ENCODE measurements around the gene KCNJ8. TPM values are rescaled to one million over a fixed set of nuclear protein-coding genes. Genes with fewer than 3 reads are reported as not detected.

The KCNJ8 gene
- total RNA-seq, 2 donors from 2014 or later, result not detected

DNA sequence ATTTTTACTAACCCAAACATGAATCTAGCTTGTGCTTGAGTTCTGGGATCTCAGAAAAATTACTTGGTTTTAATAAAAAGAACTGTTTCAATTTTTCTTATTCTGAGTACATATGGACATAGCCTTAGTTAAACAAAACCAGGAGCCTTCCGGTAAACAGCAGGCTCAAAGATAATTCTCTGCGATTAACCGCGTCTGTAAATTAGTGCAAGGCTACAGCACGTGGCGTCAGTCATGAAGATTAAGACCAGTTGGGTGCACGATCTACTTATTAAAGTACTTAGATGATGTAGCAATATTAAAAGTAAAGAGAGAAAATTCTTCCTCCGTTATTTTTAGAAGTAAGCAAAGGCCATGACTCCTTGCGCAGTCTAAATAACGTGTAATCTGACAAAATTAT is 700 bp downstream of the KCNJ8 start:
- H3K9me3 Mint-ChIP-seq, result no peaks in the 10 kb centered on the region
- H3K4me3 Mint-ChIP-seq, result peak overlapping the region; percentile 60 to 69
- DNase-seq (no peak), ATAC-seq (replicated peaks in 1 of 2) (no peak)
- H3K27ac Mint-ChIP-seq, result no peak overlapping the region
- no peaks in the 10 kb centered on the region for H3K36me3 Mint-ChIP-seq (ENCODE audit: insufficient read depth in 2 of 2)
- peaks cover 50% of the 10 kb centered on the region for H3K27me3 Mint-ChIP-seq (ENCODE audit: low read depth)
- peaks cover 16% of the 10 kb centered on the region for H3K4me1 Mint-ChIP-seq (ENCODE audit: low read depth)

DNA sequence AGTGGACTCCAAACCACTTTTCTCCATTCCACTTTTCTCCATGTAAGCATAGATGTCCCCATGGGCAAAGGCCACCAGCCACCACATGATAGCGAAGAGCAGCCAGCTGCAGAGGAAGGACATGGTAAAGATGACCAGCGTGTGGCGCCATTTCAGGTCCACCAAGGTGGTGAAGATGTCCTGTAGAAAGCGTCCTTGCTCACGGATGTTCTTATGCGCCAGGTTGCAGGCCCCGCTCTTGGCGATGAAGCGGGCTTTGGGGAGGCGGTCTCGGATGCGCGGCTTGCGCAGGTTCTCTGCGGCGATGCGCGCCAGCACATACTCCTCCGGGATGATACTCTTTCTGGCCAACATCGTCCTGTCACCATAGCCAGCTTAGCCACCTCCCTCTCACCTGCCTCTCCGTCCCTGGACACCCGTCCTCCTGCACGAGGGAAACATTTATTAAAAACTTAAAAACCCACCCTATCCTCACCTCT is 1.2 kb downstream of the KCNJ8 start:
- Mint-ChIP-seq H3K9me3 (no peaks in the 10 kb centered on the region), H3K4me1 (ENCODE audit: low read depth) (peaks cover 16% of the 10 kb centered on the region), H3K4me3 (peak overlapping the region; percentile 60 to 69), H3K27ac (no peak overlapping the region), H3K27me3 (ENCODE audit: low read depth) (peaks cover 48% of the 10 kb centered on the region), H3K36me3 (ENCODE audit: insufficient read depth in 2 of 2) (no peaks in the 10 kb centered on the region)
- ATAC-seq (replicated peaks in 1 of 2) (peak; percentile 47 to 49), DNase-seq (peak; percentile 24 to 30)

DNA sequence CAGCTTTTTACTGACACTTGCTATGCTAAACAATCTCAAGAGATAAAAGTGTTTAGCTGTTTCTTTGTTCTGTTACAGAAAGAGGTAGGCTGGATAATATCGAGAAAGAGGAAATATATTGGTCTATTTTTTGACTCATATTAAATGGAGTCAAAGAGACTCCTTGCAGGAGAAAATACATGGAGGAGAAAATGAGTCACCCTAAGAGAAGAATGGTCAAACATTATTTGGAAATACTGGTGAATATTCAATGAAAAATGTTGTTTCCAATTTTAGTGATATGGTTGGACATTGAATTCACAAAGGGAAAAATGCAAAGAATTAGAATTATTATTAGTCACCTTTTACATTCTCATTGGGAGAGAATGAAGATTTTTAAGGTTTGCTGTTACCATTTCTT is 3.2 kb downstream of the KCNJ8 start:
- DNase-seq (no peak), ATAC-seq (replicated peaks in 1 of 2) (no peak)
- no peak overlapping the region for H3K27ac Mint-ChIP-seq
- H3K4me3 Mint-ChIP-seq, result no peak overlapping the region
- peaks cover 16% of the 10 kb centered on the region for H3K4me1 Mint-ChIP-seq (ENCODE audit: low read depth)
- H3K36me3 Mint-ChIP-seq (ENCODE audit: insufficient read depth in 2 of 2), result no peaks in the 10 kb centered on the region
- peaks cover 33% of the 10 kb centered on the region for H3K27me3 Mint-ChIP-seq (ENCODE audit: low read depth)
- H3K9me3 Mint-ChIP-seq, result no peaks in the 10 kb centered on the region

DNA sequence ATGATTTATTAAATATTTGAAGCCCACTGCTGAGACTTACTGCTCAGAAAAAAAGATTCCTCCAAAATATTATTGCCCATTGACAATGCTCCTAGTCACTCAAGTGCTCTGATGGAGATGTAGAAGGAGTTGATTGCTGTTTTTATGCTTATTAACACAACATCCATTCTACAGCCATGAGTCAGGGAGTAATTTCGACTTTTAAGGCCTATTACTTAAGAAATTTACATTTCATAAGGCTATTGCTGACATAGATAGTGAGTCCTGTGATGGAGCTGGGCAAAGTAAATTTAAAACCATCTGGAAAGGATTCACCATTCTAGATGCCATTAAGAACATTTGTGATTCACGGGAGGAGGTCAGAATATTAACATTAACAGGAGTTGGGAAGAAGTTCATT is 5.2 kb downstream of the KCNJ8 start:
- Mint-ChIP-seq H3K27me3 (ENCODE audit: low read depth) (peaks cover 20% of the 10 kb centered on the region), H3K9me3 (no peaks in the 10 kb centered on the region), H3K4me3 (no peak overlapping the region), H3K36me3 (ENCODE audit: insufficient read depth in 2 of 2) (no peaks in the 10 kb centered on the region), H3K4me1 (ENCODE audit: low read depth) (peaks cover 11% of the 10 kb centered on the region), H3K27ac (no peak overlapping the region)
- DNase-seq, result no peak
- no peak for ATAC-seq (replicated peaks in 1 of 2)

DNA sequence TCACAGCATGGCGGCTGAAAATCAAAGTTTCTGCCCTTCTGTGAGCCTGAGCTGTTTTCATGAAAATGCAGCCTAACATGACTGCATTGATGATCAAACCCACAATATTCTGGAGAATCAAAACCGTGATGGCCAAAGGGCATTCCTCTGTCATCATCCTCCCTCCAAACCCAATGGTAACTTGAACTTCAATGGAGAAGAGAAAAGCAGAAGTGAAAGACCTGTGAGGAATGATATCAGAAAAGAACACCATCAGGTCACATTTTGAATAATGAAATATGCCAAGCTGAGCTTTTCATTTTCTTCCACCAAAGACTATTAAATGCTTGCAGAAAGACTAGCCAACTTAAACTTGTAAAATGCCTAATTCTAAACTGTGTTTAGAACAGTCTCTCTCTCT is 8.1 kb downstream of the KCNJ8 start:
- Mint-ChIP-seq H3K9me3 (no peaks in the 10 kb centered on the region), H3K27ac (no peak overlapping the region), H3K4me1 (ENCODE audit: low read depth) (no peaks in the 10 kb centered on the region), H3K36me3 (ENCODE audit: insufficient read depth in 2 of 2) (no peaks in the 10 kb centered on the region), H3K27me3 (ENCODE audit: low read depth) (no peaks in the 10 kb centered on the region), H3K4me3 (no peak overlapping the region)
- no peak for DNase-seq
- no peak for ATAC-seq (replicated peaks in 1 of 2)

DNA sequence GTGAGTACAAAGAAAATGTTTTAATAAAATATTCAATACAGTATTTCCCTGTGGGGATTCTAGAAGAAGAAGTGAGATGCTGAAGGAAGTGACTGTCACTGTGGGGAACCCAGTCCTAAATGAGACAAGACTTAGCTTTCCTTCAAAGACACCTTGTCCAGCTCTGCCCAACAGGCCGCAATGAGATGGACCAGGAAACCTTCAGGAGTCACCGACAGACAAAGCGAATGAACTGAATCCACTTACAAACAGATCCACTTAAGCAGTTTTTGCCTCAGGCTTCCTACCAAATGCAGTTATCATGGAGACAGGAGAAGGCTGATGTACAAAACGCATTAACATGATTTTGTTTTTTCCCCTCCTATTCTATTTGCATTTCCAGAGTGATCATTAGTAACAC is 9.6 kb downstream of the KCNJ8 start:
- H3K27me3 Mint-ChIP-seq (ENCODE audit: low read depth), result no peaks in the 10 kb centered on the region
- H3K9me3 Mint-ChIP-seq, result no peaks in the 10 kb centered on the region
- no peak overlapping the region for H3K27ac Mint-ChIP-seq
- no peak overlapping the region for H3K4me3 Mint-ChIP-seq
- H3K4me1 Mint-ChIP-seq (ENCODE audit: low read depth), result no peaks in the 10 kb centered on the region
- H3K36me3 Mint-ChIP-seq (ENCODE audit: insufficient read depth in 2 of 2), result no peaks in the 10 kb centered on the region
- no peak for ATAC-seq (replicated peaks in 1 of 2)
- DNase-seq, result no peak

DNA sequence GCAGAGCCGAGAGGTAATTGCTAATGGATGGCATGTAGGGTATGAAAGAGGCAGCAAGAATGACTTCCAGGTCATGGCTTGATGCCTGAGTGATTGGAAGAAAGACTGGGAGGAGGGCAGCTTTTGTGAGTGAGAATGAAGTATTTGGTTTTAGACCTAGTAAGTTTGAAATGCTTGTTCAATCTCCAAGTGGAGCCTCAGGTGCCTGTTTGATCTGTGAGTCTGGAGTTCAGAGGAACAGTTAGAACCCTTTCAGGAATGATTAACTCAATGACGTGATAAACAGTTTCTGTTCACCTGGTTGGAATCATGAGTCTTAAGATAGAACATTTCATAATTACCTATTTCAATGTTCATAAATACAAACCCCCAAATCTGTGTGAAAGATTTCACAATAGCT is 10.4 kb downstream of the KCNJ8 start:
- ATAC-seq (replicated peaks in 1 of 2), result no peak
- no peaks in the 10 kb centered on the region for H3K4me1 Mint-ChIP-seq (ENCODE audit: low read depth)
- no peak for DNase-seq
- no peak overlapping the region for H3K4me3 Mint-ChIP-seq
- no peaks in the 10 kb centered on the region for H3K9me3 Mint-ChIP-seq
- H3K27ac Mint-ChIP-seq, result no peak overlapping the region
- no peaks in the 10 kb centered on the region for H3K27me3 Mint-ChIP-seq (ENCODE audit: low read depth)
- no peaks in the 10 kb centered on the region for H3K36me3 Mint-ChIP-seq (ENCODE audit: insufficient read depth in 2 of 2)

DNA sequence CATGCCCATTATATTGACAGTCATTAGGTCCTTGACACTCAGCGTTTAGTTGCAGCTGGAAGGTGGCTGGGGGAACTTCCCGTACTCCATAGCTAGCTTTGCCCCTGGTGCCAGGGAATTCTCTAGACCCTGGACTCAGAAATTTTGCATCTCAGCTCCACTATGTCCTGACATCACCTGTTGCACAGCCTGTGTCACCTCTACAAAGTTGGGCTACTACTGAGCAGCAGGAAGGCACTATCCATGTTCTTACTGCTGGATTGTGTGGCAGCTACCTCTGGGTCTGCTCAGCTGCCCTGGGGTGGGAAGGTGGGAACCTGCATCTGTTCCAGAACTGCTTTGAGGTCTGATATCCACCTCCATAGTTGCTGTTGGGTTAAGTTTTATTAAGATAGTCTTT is 11.0 kb downstream of the KCNJ8 start:
- no peaks in the 10 kb centered on the region for H3K36me3 Mint-ChIP-seq (ENCODE audit: insufficient read depth in 2 of 2)
- H3K4me3 Mint-ChIP-seq, result no peak overlapping the region

DNA sequence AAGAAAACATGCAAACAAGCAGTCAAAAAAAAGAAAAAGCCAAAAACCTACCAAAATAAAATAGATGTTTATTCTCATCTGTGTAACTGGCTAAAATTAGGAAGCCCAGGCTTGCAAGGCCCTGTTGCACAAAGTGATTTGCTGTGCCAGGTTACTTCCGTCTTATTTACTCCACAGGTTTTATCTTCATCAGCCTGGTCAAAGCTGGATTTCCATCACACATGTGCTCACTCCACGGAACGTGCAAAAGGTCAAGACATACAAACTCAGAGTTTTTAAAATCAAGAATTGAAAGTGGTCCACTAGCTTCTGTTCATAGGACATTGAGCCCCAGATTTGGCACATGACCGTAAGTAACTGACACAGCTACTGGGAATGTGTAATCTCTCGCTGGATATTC is 14.8 kb downstream of the KCNJ8 start:
- no peak for ATAC-seq (replicated peaks in 1 of 2)
- H3K9me3 Mint-ChIP-seq, result no peaks in the 10 kb centered on the region
- H3K27ac Mint-ChIP-seq, result no peak overlapping the region
- no peak overlapping the region for H3K4me3 Mint-ChIP-seq
- no peaks in the 10 kb centered on the region for H3K36me3 Mint-ChIP-seq (ENCODE audit: insufficient read depth in 2 of 2)
- no peaks in the 10 kb centered on the region for H3K4me1 Mint-ChIP-seq (ENCODE audit: low read depth)
- H3K27me3 Mint-ChIP-seq (ENCODE audit: low read depth), result no peaks in the 10 kb centered on the region
- no peak for DNase-seq

More for the DNA sequence above, 11.0 kb downstream of the KCNJ8 start:
- DNase-seq (no peak), ATAC-seq (replicated peaks in 1 of 2) (no peak)
- Mint-ChIP-seq H3K27me3 (ENCODE audit: low read depth) (no peaks in the 10 kb centered on the region), H3K4me1 (ENCODE audit: low read depth) (no peaks in the 10 kb centered on the region), H3K27ac (no peak overlapping the region), H3K9me3 (no peaks in the 10 kb centered on the region)

DNA sequence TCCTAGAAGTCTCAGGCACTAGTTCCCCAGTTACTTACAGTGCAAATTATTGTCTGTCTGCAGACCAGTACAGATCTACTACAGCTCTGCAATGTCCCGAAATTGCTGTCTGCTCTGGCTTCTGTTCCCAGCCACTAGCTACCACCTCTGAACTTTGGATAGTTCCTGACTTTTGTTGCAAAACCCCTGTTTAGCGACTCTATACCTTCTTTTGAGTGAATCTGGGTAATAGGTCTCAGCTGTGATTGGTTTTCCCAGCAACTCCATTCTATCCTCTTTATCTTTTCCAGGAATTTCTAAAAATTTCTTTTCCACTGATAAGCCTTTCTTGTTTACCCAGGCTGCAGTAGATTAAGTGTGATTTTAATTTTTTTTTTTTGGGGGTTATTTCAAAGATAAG is 16.8 kb downstream of the KCNJ8 start:
- no peaks in the 10 kb centered on the region for H3K27me3 Mint-ChIP-seq (ENCODE audit: low read depth)
- H3K4me1 Mint-ChIP-seq (ENCODE audit: low read depth), result no peaks in the 10 kb centered on the region
- DNase-seq, result no peak
- no peaks in the 10 kb centered on the region for H3K9me3 Mint-ChIP-seq
- no peaks in the 10 kb centered on the region for H3K36me3 Mint-ChIP-seq (ENCODE audit: insufficient read depth in 2 of 2)
- no peak overlapping the region for H3K4me3 Mint-ChIP-seq
- ATAC-seq (replicated peaks in 1 of 2), result no peak
- no peak overlapping the region for H3K27ac Mint-ChIP-seq

DNA sequence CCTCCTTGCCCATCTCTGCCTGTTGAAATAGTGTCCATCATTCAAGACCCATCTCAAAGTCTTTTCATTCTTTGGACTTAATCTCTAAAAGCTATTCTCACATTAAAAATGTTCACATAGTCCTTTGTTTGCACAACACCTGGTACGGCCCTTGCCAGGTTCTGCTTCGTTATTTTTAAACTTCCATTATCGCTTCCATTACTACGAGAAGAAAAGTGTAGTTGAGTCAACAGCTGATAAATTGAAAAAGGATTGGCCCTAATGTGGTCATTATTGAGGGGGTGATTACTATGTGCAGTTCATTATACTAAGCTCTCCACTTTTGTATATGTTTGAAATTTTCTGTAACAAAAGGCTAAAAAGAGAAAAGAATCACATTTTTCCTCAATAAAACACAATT is 17.8 kb downstream of the KCNJ8 start:
- no peak overlapping the region for H3K4me3 Mint-ChIP-seq
- no peaks in the 10 kb centered on the region for H3K36me3 Mint-ChIP-seq (ENCODE audit: insufficient read depth in 2 of 2)
- no peaks in the 10 kb centered on the region for H3K27me3 Mint-ChIP-seq (ENCODE audit: low read depth)
- H3K4me1 Mint-ChIP-seq (ENCODE audit: low read depth), result no peaks in the 10 kb centered on the region
- no peak overlapping the region for H3K27ac Mint-ChIP-seq
- no peak for ATAC-seq (replicated peaks in 1 of 2)
- DNase-seq, result no peak
- no peaks in the 10 kb centered on the region for H3K9me3 Mint-ChIP-seq

DNA sequence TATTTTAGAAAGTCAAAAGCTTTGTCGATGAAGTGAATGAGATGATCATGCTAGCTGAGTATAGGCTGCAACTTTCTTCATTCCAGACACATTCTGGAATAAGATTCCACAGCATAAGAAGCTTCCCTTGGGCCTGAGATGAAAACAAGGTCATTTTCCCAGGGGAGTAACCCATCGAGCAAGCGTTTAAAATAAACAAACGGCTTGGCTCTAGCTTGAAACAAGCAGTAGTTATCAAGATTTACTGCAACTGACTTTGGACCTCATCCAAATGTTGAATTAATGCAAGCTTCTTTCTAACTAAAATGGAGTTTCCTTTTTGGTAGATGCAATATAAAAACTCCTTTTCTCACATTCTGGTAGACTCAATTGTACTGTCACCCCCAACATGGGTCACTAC is 23.0 kb downstream of the KCNJ8 start:
- peaks cover 0 to 5% of the 10 kb centered on the region in 2 donors for H3K9me3 Mint-ChIP-seq
- DNase-seq, result no peak
- H3K27ac Mint-ChIP-seq, result no peak overlapping the region
- no peaks in the 10 kb centered on the region for H3K36me3 Mint-ChIP-seq (ENCODE audit: insufficient read depth in 2 of 2)
- no peak overlapping the region for H3K4me3 Mint-ChIP-seq
- H3K27me3 Mint-ChIP-seq (ENCODE audit: low read depth), result peaks cover 12% of the 10 kb centered on the region
- H3K4me1 Mint-ChIP-seq (ENCODE audit: low read depth), result no peaks in the 10 kb centered on the region
- no peak for ATAC-seq (replicated peaks in 1 of 2)

DNA sequence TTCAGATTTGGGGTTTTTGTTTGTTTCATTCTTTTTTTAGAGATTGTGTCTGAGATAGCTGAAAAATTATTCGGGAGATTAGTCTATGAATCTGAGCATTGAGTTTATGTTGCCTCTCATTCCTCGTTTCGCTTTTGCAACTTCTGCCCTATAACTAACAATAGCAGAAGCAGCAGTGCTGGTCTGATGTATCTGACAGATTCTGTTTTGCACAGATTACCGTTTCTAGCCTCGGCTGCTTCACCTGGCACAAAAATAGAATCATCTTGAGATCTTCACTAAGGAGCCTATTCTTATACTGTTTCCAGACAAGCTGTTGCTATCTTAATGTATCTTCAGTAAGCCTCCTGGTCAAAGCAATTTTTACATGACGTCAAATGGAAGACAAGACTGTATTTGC is 29.2 kb downstream of the KCNJ8 start:
- no peaks in the 10 kb centered on the region for H3K4me1 Mint-ChIP-seq (ENCODE audit: low read depth)
- DNase-seq (no peak), ATAC-seq (replicated peaks in 1 of 2) (no peak)
- peaks cover 7 to 10% of the 10 kb centered on the region in 2 donors for H3K9me3 Mint-ChIP-seq
- H3K27me3 Mint-ChIP-seq (ENCODE audit: low read depth), result peaks cover 21% of the 10 kb centered on the region
- peaks cover 0 to 2% of the 10 kb centered on the region in 2 donors for H3K36me3 Mint-ChIP-seq (ENCODE audit: insufficient read depth in 2 of 2)
- H3K27ac Mint-ChIP-seq, result no peak overlapping the region
- H3K4me3 Mint-ChIP-seq, result no peak overlapping the region

DNA sequence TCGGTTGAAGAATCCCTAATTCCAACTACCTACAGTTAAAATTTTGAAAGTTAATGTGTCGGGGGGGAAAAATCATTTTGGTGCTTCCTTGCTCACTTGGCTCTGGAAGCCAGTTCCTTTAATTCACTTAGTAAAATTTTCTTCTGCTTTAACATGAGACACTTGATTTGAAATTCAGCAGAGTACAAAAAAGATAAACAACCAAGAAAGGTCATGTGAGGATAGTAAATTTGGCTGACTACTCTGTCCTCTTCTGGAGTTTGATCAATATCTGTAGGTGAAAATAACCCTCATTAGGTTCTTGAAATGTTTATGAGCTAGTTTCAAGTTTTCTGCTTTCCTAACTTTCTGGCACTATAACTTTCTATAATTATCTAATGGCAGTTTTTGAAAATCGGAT is 43.4 kb downstream of the KCNJ8 start:
- ATAC-seq (replicated peaks in 1 of 2) (no peak), DNase-seq (no peak)
- H3K9me3 Mint-ChIP-seq, result peaks cover 1 to 6% of the 10 kb centered on the region in 2 donors
- no peak overlapping the region for H3K4me3 Mint-ChIP-seq
- peaks cover 12% of the 10 kb centered on the region for H3K27me3 Mint-ChIP-seq (ENCODE audit: low read depth)
- H3K4me1 Mint-ChIP-seq (ENCODE audit: low read depth), result no peaks in the 10 kb centered on the region
- H3K36me3 Mint-ChIP-seq (ENCODE audit: insufficient read depth in 2 of 2), result peaks cover 0 to 2% of the 10 kb centered on the region in 2 donors
- H3K27ac Mint-ChIP-seq, result no peak overlapping the region
